Endothelial cell of umbilical vein (primary cell): ENCODE data around the gene FUT9. TPM values are rescaled to one million over a fixed set of nuclear protein-coding genes. Genes with fewer than 3 reads are reported as not detected.
"Not testable (repeated sequence)": the region's sequence is repeated elsewhere in the genome, so short reads cannot be mapped to it uniquely, and the experiment has no call there.

Source experiments
- BruUV-seq: library from RNA; stranded (reverse); fragments of 400-500 nt; replicated peaks from 2 replicates; lab custom pipeline; 2021; lab: Mats Ljungman, UMichigan
- CTCF ChIA-PET: fragments of 300-600, 350-600 bp; sonication (Branson Sonifier 250); formaldehyde crosslinking; loops from one replicate; lab custom pipeline; 2021; ENCODE audit warnings: antibody characterized with exemption, inconsistent platforms; lab: Charles Lee
- POLR2A ChIA-PET: fragments of 300-600, 350-600 bp; sonication (Branson Sonifier 250); formaldehyde crosslinking; loops from one replicate; lab custom pipeline; 2021; ENCODE audit warnings: antibody characterized with exemption, inconsistent platforms; lab: Charles Lee
- DNase-seq: peaks from one replicate; pipeline ENCODE4 v3.0.0-alpha.2; 2011; ENCODE audit warnings: low read depth, low spot score
- FAIRE-seq: peaks from 2 replicates; lab custom pipeline; 2011; peaks lifted over from hg19 to GRCh38; lab: Jason Lieb, UNC
- H2AFZ ChIP-seq: 2 replicates; pipeline ENCODE4 v1.6.0; 2012; ENCODE audit warnings: low read depth, low read length, control low read depth, inconsistent platforms
- H3K27ac ChIP-seq: 2 replicates; pipeline ENCODE4 v1.5.1; 2011; ENCODE audit warnings: low read depth, mild to moderate bottlenecking, control low read depth, low read length, moderate library complexity; ENCODE audit not compliant: insufficient read depth
- H3K27me3 ChIP-seq, 2 experiments: 2 replicates each; pipeline versions ENCODE4 v1.6.0 to v1.6.1; 2011; ENCODE audit warnings: low read length in 2 of 2, mixed read lengths in 1 of 2; ENCODE audit not compliant: control insufficient read depth in 2 of 2, insufficient read depth in 2 of 2
- H3K36me3 ChIP-seq, 2 experiments: 2 replicates in 1 of 2; 3 replicates in 1 of 2; pipeline ENCODE4 v1.5.1; 2011; ENCODE audit warnings: low read length in 2 of 2, mild to moderate bottlenecking in 1 of 2, moderate library complexity in 1 of 2; ENCODE audit not compliant: control insufficient read depth in 2 of 2, insufficient read depth in 2 of 2; ENCODE audit errors: extremely low read depth in 1 of 2
- H3K4me1 ChIP-seq: 3 replicates; pipeline ENCODE4 v1.5.1; 2011; ENCODE audit warnings: mild to moderate bottlenecking, low read length; ENCODE audit not compliant: control insufficient read depth, insufficient read depth; ENCODE audit errors: extremely low read depth
- H3K4me2 ChIP-seq: 2 replicates; pipeline ENCODE4 v1.6.1; 2011; ENCODE audit warnings: low read length, control low read depth, mixed read lengths; ENCODE audit not compliant: insufficient read depth
- H3K4me3 ChIP-seq, 3 experiments: fragments of 200-600 bp in 1 of 3; sonication (generic), shearing (Covaris generic) in 1 of 3; replicated peaks in 1 of 3; 2 replicates each; pipeline ENCODE4 v1.5.1; 2011 to 2016; ENCODE audit warnings: control low read depth in 3 of 3, low read length in 3 of 3, mild to moderate bottlenecking in 2 of 3, inconsistent platforms in 1 of 3, low read depth in 1 of 3, moderate library complexity in 1 of 3; ENCODE audit not compliant: insufficient read depth in 1 of 3
- H3K79me2 ChIP-seq: 2 replicates; pipeline ENCODE4 v1.6.0; 2012; ENCODE audit warnings: low read length, inconsistent platforms; ENCODE audit not compliant: control insufficient read depth, insufficient read depth
- H3K9ac ChIP-seq: replicated peaks from 2 replicates; pipeline ENCODE3; 2011; ENCODE audit warnings: low read length, control low read depth; ENCODE audit not compliant: insufficient read depth; ENCODE audit errors: extremely low read depth
- H3K9me1 ChIP-seq: replicated peaks from 3 replicates; pipeline ENCODE4 v1.6.0; 2011; ENCODE audit warnings: mild to moderate bottlenecking, low read length; ENCODE audit not compliant: control insufficient read depth, insufficient read depth; ENCODE audit errors: extremely low read depth
- H3K9me3 ChIP-seq: replicated peaks from 2 replicates; pipeline ENCODE4 v1.5.1; 2012; ENCODE audit warnings: low read length, inconsistent platforms; ENCODE audit not compliant: control insufficient read depth, insufficient read depth
- H4K20me1 ChIP-seq: replicated peaks from 2 replicates; pipeline ENCODE3; 2011; ENCODE audit warnings: mild to moderate bottlenecking, low read length; ENCODE audit not compliant: control insufficient read depth, insufficient read depth; ENCODE audit errors: extremely low read depth
- CTCF ChIP-seq, 2 donors: IDR thresholded peaks; 1 replicate in 1 of 2; 2 replicates in 1 of 2; pipeline ENCODE4 v1.5.1; 2011; ENCODE audit warnings: low read length in 2 of 2, mild to moderate bottlenecking in 2 of 2, moderate library complexity in 2 of 2, control low read depth in 1 of 2, inconsistent platforms in 1 of 2, low read depth in 1 of 2; ENCODE audit not compliant: insufficient read depth in 1 of 2; ENCODE audit errors: extremely low read depth in 1 of 2
- EZH2 ChIP-seq: IDR thresholded peaks from 2 replicates; pipeline ENCODE4 v1.6.1; 2012; ENCODE audit warnings: borderline replicate concordance, low read depth, mild to moderate bottlenecking, moderate library complexity, low read length, inconsistent platforms; ENCODE audit not compliant: severe bottlenecking
- FOS ChIP-seq: IDR thresholded peaks from 2 replicates; pipeline ENCODE4 v1.6.1; 2011; ENCODE audit warnings: mild to moderate bottlenecking, low read length, moderate library complexity, borderline replicate concordance; ENCODE audit not compliant: insufficient read depth
- GATA2 ChIP-seq: IDR thresholded peaks from 2 replicates; pipeline ENCODE4 v1.7.0; 2011; ENCODE audit warnings: low read depth, mild to moderate bottlenecking, moderate library complexity, mixed read lengths, low read length; ENCODE audit not compliant: insufficient read length, insufficient read depth
- JUN ChIP-seq: IDR thresholded peaks from 2 replicates; pipeline ENCODE4 v1.6.1; 2011; ENCODE audit warnings: borderline replicate concordance, low read depth; ENCODE audit not compliant: insufficient read length, insufficient read depth
- MAX ChIP-seq: IDR thresholded peaks from 2 replicates; pipeline ENCODE4 v1.6.1; 2011; ENCODE audit not compliant: insufficient read depth, insufficient read length
- MYC ChIP-seq: IDR thresholded peaks from one replicate; pipeline ENCODE4 v1.6.1; 2011; ENCODE audit warnings: mild to moderate bottlenecking, low read depth, low read length
- POLR2A ChIP-seq: IDR thresholded peaks from 2 replicates; pipeline ENCODE4 v1.6.1; 2012; ENCODE audit warnings: low read depth, mild to moderate bottlenecking, control low read depth, low read length
- POLR2AphosphoS5 ChIP-seq: IDR thresholded peaks from 2 replicates; pipeline ENCODE4 v1.6.1; 2012; ENCODE audit warnings: low read depth, mild to moderate bottlenecking, control low read depth, low read length, moderate library complexity; ENCODE audit not compliant: insufficient read depth
- dilution Hi-C: fragments of 300-500 bp; cut with MboI; formaldehyde crosslinking; loops from one replicate; pipeline ENCODE4 v1.15.0; 2019; ENCODE audit warnings: low sequenced_read_pairs; ENCODE audit not compliant: extremely low pct_ligation_motif_present
- intact Hi-C: fragments of 100-400 bp; cut with micrococcal nuclease; formaldehyde crosslinking; loops from one replicate; pipeline ENCODE4 v1.10.0; 2022
- polyA plus RNA-seq, 4 experiments: library from polyadenylated mRNA; depleted of rRNA in 3 of 4; stranded (reverse) in 3 of 4; unstranded in 1 of 4; fragments of >200 nt; gene quantifications; 2 replicates each; pipeline versions ENCODE4 v1.2.1 to v1.2.3, GENCODE V29; 2011 to 2012; ENCODE audit warnings: missing spikeins in 1 of 4
- total RNA-seq: library from RNA; stranded (reverse); gene quantifications from 2 replicates; pipeline ENCODE4 v1.2.3, GENCODE V29; 2021

Gene FUT9
- total and polyA plus RNA-seq, 2 donors (not counting 3 experiments of a cell fraction or from before 2014, with no cell fraction given), result not detected

GRCh38 chr6:96257751-96258150 lies 242.0 kb downstream of the FUT9 start:
- POLR2A ChIA-PET, result no interaction called here
- Histone ChIP-seq H3K9me3 (peaks cover 8% of the 10 kb centered on the region), H3K79me2 (no peaks in the 10 kb centered on the region), H3K4me3 (no peak overlapping the region), H3K9me1 (no peaks in the 10 kb centered on the region), H3K4me1 (no peaks in the 10 kb centered on the region), H3K27me3 (no peaks in the 10 kb centered on the region), H4K20me1 (no peaks in the 10 kb centered on the region), H2AFZ (no peak overlapping the region), H3K4me2 (no peak overlapping the region), H3K9ac (no peak overlapping the region), H3K27ac (no peak overlapping the region), H3K36me3 (no peaks in the 10 kb centered on the region)
- BruUV-seq, result no TSS peak
- dilution Hi-C loops (no loop called here), intact Hi-C loops (no loop called here)
- CTCF ChIA-PET, result no interaction called here
- DNase-seq (no peak), FAIRE-seq (no peak)
- TF ChIP-seq GATA2, result no peak
- TF ChIP-seq EZH2, result no peak
- no peak for TF ChIP-seq JUN
- TF ChIP-seq MAX, result no peak
- TF ChIP-seq FOS, result no peak
- no peak for TF ChIP-seq POLR2AphosphoS5
- no peak for TF ChIP-seq CTCF (IDR thresholded peaks at IDR 0.05; ENCODE audit: extremely low read depth in 1 of 2, insufficient read depth in 1 of 2, low read depth in 1 of 2, low read length in 2 of 2)
- no peak for TF ChIP-seq POLR2A
- TF ChIP-seq MYC, result no peak

GRCh38 chr6:96260787-96261430 lies 245.1 kb downstream of the FUT9 start:
- BruUV-seq, H3K9me3 ChIP-seq, intact Hi-C loops, H3K27me3 ChIP-seq, FAIRE-seq, DNase-seq, H3K9me1 ChIP-seq, dilution Hi-C loops, H2AFZ ChIP-seq, H3K4me3 ChIP-seq, H3K9ac ChIP-seq, H3K27ac ChIP-seq, POLR2A ChIA-PET, H3K36me3 ChIP-seq, H3K4me2 ChIP-seq, H4K20me1 ChIP-seq, CTCF ChIA-PET, H3K4me1 ChIP-seq, H3K79me2 ChIP-seq: not testable (repeated sequence)
